IPS-18a (cell line): Measurements from ENCODE around the gene TRRAP.

Source experiments
- H3K27ac ChIP-seq: one replicate; pipeline ENCODE4 v1.5.1; 2013; ENCODE audit warnings: low read length
- H3K27me3 ChIP-seq: one replicate; pipeline ENCODE4 v1.6.1; 2013; ENCODE audit warnings: mild to moderate bottlenecking, low read length; ENCODE audit not compliant: control insufficient read depth, insufficient read depth
- H3K36me3 ChIP-seq: one replicate; pipeline ENCODE4 v1.6.1; 2013; ENCODE audit warnings: low read depth, low read length; ENCODE audit not compliant: control insufficient read depth
- H3K4me1 ChIP-seq: one replicate; pipeline ENCODE4 v1.6.1; 2013; ENCODE audit warnings: low read depth, low read length; ENCODE audit not compliant: control insufficient read depth
- H3K4me3 ChIP-seq: one replicate; pipeline ENCODE4 v1.5.1; 2013; ENCODE audit warnings: low read length
- H3K9ac ChIP-seq: one replicate; pipeline ENCODE4 v1.6.1; 2013; ENCODE audit warnings: mild to moderate bottlenecking, low read length, moderate library complexity
- H3K9me3 ChIP-seq: one replicate; pipeline ENCODE4 v1.6.1; 2013; ENCODE audit warnings: low read depth, low read length; ENCODE audit not compliant: control insufficient read depth

Gene TRRAP

DNA sequence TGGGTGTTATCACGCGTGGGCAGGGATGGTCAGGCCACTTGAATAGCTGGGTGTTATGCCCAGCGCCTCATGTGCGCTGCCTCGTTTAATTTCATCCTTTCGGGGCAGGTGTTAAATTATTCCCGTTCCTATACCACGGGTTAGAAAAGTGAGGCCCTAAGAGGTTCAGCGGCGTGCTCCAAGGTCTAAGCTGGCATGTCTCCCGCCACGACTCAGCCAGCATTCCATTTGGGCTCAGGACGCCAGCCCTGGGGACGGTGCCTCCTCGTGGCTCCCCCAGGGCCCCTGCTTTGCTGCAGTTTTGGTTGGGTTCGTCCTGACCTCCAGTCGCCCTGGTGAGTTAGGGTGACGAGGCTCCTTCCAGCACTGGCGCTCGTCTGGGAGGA is 124.5 kb downstream of the TRRAP start:
- H3K27ac ChIP-seq: no peak overlapping the region
- peaks cover 69% of the 10 kb centered on the region for H3K36me3 ChIP-seq
- no peaks in the 10 kb centered on the region for H3K27me3 ChIP-seq
- no peaks in the 10 kb centered on the region for H3K4me1 ChIP-seq
- no peaks in the 10 kb centered on the region for H3K9me3 ChIP-seq
- no peak overlapping the region for H3K9ac ChIP-seq
- H3K4me3 ChIP-seq: no peak overlapping the region

DNA sequence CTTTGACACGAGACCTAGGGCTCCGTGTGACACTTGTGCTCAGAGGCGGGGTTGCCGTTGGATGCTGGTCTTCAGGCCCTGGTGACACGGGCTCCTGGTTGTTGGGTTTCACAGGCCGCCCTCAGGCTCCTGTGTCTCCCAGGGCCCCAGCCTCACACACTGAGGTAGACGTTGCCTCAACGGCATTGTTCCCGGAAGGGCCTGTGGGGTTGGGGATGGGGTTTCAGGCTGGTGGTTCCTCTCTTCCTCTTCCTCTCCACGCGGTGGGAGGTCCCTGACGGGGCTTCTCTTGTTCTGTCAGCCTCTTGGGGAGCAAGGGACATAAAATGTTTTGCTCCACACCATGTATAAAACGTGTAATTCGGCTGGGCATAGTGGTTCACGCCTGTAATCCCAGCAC is 125.1 kb downstream of the TRRAP start:
- Histone ChIP-seq H3K4me1 (no peaks in the 10 kb centered on the region), H3K27ac (no peak overlapping the region), H3K27me3 (no peaks in the 10 kb centered on the region), H3K4me3 (no peak overlapping the region), H3K36me3 (peaks cover 71% of the 10 kb centered on the region), H3K9ac (no peak overlapping the region), H3K9me3 (no peaks in the 10 kb centered on the region)

DNA sequence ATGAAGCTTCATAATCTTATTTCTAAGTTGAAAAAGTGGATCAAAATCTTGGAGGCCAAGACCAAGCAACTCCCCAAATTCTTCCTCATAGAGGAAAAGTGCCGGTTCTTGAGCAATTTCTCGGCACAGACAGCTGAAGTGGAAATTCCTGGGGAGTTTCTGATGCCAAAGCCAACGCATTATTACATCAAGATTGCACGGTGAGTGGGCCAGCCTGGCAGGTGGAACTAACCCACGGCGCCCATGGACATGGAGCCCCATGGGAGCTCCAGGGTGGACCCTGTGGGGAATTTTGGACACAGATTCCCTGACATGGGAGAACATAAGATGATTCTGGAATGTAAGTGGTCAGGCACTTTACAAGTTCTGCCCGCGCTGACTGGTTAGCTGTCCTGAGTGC is 125.9 kb downstream of the TRRAP start:
- H3K36me3 ChIP-seq: peaks cover 71% of the 10 kb centered on the region
- H3K27ac ChIP-seq: no peak overlapping the region
- no peak overlapping the region for H3K9ac ChIP-seq
- H3K4me1 ChIP-seq: no peaks in the 10 kb centered on the region
- no peaks in the 10 kb centered on the region for H3K27me3 ChIP-seq
- H3K4me3 ChIP-seq: no peak overlapping the region
- no peaks in the 10 kb centered on the region for H3K9me3 ChIP-seq

DNA sequence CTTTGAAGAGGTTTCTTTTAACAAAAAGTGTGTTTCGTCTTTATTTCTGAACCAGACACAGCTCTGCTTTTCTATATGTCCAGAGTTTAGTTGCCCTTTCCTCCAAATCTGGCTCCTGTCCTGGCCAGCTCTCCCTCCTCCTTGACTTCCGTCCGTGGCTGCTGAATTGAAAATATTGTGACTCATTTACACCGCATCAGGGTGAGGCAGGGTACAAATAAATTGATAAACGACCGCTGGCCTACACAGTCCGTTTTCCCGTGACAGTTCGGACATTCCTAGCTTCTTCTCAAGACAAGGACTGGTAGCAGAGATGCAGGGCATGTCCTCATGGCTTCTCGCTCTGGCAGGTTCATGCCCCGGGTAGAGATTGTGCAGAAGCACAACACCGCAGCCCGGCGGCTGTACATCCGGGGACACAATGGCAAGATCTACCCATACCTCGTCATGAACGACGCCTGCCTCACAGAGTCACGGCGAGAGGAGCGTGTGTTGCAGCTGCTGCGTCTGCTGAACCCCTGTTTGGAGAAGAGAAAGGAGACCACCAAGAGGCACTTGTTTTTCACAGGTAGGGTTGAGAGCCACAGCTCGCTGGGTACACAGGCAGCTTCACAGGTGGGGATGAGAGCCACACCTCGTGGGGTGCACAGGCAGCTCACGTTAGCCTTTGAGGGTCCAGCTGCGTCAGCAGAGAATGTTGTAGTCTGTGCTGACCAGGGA is 126.6 kb downstream of the TRRAP start:
- Histone ChIP-seq H3K27ac (no peak overlapping the region), H3K9me3 (no peaks in the 10 kb centered on the region), H3K4me3 (no peak overlapping the region), H3K9ac (no peak overlapping the region), H3K4me1 (no peaks in the 10 kb centered on the region), H3K27me3 (no peaks in the 10 kb centered on the region), H3K36me3 (peaks cover 70% of the 10 kb centered on the region)

DNA sequence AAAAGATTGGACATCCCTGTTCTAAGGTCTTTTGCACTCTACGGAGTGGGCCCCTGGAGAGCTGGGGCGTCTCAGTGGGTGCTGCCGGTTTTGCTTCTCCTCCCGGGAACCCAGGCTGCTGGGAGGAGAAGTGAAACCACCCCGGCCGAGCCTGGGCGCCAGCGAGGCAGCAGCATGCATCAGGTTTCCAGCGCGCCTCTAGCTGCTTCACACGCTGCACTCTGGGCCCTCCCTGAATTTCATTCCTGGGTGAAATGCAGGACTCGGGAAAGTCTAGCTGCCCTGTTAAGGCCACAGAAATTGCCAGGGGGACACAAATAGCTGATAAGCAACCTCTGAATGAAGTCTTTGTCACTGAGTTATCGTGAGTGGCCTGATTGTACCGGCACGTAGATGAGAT is 127.4 kb downstream of the TRRAP start:
- Histone ChIP-seq H3K27me3 (no peaks in the 10 kb centered on the region), H3K9me3 (no peaks in the 10 kb centered on the region), H3K4me1 (no peaks in the 10 kb centered on the region), H3K36me3 (peaks cover 70% of the 10 kb centered on the region), H3K27ac (no peak overlapping the region), H3K9ac (no peak overlapping the region), H3K4me3 (no peak overlapping the region)

DNA sequence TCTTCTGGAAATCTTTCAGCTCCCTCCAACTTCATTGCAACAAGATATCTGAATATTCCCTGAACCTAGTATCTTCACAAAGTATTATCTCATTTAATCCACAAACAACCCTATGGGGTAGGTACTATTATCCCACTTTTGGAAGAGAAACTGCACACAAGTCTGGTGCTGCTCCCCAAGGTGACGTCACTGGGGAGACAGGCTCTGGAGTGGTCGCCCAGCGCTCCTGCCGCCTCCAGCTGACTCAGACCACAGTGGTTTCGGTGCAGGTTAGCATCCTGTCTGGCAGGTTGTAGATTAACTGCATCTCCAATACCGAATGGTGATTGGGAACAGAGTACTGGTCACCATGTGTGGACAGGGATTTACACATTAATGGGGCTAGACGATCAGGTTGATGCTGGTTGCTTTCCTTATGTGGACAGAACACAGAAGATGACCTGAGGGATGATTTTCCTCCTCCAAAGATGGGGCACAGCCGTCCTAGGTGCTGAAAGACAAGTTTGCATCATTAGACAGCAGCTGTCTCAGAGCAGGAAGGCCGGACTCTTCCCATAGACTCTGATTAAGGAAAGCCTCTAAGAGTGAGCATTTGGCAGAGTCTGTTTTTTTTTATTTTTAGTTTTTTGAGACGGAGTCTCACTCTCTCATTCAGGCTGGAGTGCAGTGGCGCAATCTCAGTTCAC is 128.6 kb downstream of the TRRAP start:
- Histone ChIP-seq H3K4me1 (no peaks in the 10 kb centered on the region), H3K9me3 (no peaks in the 10 kb centered on the region), H3K36me3 (peaks cover 73% of the 10 kb centered on the region)

DNA sequence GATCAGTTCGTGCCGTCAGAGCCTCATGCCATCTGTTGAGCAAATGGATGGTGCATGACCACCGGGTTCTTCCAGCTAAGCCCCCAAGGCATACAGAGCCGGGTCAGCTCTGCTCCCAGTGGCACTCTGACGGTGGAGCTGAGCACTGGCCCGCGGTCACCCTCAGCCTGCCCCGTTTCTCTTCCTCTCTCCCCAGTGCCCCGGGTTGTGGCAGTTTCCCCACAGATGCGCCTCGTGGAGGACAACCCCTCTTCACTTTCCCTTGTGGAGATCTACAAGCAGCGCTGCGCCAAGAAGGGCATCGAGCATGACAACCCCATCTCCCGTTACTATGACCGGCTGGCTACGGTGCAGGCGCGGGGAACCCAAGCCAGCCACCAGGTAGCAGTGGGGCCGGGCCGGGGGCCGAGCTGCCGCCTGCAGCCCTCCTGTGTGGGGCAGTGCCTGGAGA is 129.9 kb downstream of the TRRAP start:
- H3K27ac ChIP-seq: no peak overlapping the region
- H3K4me3 ChIP-seq: no peak overlapping the region
- H3K4me1 ChIP-seq: no peaks in the 10 kb centered on the region
- peaks cover 79% of the 10 kb centered on the region for H3K36me3 ChIP-seq
- H3K27me3 ChIP-seq: no peaks in the 10 kb centered on the region
- H3K9ac ChIP-seq: no peak overlapping the region
- H3K9me3 ChIP-seq: no peaks in the 10 kb centered on the region

More for the DNA sequence above, 128.6 kb downstream of the TRRAP start:
- Histone ChIP-seq H3K27me3 (no peaks in the 10 kb centered on the region), H3K9ac (no peak overlapping the region), H3K27ac (no peak overlapping the region), H3K4me3 (no peak overlapping the region)

DNA sequence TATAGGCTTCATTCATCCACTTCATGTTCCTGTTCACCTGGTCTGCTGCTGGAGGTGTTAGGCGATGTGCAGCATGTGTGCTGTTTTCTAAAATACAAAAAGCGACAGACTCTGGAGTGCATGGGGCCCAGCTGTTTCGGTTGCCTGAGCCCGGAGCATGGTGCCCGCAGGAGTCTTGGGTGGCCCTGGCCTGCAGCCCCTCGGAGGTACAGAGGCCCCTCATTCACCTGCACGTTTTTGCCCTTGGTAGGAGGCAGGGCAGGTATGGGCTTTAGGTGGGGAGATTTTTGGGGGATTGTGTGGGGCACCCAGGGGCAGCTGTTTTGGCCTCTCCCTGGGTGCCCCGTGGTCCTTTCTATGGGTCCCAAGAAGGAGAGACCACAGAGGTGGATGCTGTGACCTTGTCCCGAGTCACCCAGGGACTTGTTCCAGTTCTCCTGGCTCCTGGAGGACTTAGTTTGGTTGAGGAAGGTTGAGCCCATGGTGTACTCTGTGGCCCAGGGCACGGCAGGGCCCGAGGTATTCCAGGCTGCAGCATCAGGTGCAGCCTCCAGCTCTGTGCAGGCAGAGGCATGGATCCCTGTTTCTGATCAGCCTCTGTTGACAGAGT is 130.7 kb downstream of the TRRAP start:
- Histone ChIP-seq H3K27ac (no peak overlapping the region), H3K9ac (no peak overlapping the region), H3K36me3 (peaks cover 86% of the 10 kb centered on the region), H3K27me3 (no peaks in the 10 kb centered on the region), H3K9me3 (no peaks in the 10 kb centered on the region), H3K4me1 (no peaks in the 10 kb centered on the region), H3K4me3 (no peak overlapping the region)

DNA sequence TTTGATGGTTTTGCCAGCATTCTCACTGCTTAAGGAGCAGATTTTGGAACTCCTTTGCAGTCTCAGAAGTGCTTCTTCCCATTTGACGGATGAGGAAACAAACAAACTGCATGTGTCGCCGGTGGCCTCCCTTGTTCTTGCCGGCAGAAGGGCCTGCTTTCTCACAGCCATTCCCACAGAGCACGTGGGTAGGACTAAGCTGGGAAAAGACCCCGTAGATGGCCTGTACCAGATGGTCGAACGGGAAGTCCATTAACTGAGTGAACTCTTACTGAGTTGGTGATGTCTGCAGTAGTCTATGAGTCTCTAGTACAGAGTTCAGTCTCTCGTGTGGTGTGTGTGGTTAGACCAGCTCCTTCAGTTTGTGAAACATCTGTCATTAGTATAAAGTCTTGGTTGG is 131.9 kb downstream of the TRRAP start:
- no peak overlapping the region for H3K4me3 ChIP-seq
- no peaks in the 10 kb centered on the region for H3K9me3 ChIP-seq
- peaks cover 82% of the 10 kb centered on the region for H3K36me3 ChIP-seq
- H3K9ac ChIP-seq: no peak overlapping the region
- H3K4me1 ChIP-seq: no peaks in the 10 kb centered on the region
- H3K27ac ChIP-seq: no peak overlapping the region
- H3K27me3 ChIP-seq: no peaks in the 10 kb centered on the region

DNA sequence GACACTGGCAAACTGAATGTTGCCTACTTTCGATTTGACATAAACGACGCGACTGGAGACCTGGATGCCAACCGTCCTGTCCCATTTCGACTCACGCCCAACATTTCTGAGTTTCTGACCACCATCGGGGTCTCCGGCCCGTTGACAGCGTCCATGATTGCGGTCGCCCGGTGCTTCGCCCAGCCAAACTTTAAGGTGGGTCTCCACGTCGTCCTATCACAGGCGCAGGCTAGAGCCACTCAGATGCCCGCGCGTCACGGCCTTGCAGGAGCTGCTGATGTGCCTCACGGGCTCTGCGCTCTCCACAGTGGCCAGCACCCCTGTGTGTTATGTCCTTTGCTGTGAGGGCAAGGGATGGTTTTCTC is 133.0 kb downstream of the TRRAP start:
- Histone ChIP-seq H3K27me3 (no peaks in the 10 kb centered on the region), H3K27ac (no peak overlapping the region), H3K4me3 (no peak overlapping the region), H3K36me3 (peaks cover 77% of the 10 kb centered on the region), H3K4me1 (no peaks in the 10 kb centered on the region), H3K9me3 (no peaks in the 10 kb centered on the region), H3K9ac (no peak overlapping the region)

DNA sequence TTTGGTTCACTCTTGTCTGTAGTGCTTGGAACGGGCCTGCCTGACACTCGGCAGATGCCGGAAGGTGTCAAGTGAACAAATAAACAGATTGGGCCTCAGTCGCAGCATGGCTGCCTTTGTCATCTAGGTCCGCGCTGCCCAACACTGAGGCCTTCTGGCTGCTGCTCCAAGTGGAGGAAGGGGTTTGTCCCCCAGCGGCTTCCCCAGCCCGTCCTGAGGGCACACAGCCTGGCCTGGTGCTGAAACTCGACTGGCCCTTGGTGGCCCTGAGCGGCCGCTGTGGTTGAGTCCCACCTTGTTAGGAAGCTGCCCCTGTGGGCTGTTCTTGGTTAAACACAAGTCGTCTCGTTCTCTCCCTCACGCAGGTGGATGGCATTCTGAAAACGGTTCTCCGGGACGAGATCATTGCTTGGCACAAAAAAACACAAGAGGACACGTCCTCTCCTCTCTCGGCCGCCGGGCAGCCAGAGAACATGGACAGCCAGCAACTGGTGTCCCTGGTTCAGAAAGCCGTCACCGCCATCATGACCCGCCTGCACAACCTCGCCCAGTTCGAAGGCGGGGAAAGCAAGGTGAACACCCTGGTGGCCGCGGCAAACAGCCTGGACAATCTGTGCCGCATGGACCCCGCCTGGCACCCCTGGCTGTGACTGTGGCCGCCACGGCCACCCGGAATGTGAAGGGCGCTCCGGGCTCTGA is 133.5 kb downstream of the TRRAP start:
- Histone ChIP-seq H3K27ac (no peak overlapping the region), H3K9ac (no peak overlapping the region), H3K4me3 (no peak overlapping the region), H3K4me1 (no peaks in the 10 kb centered on the region), H3K36me3 (peaks cover 71% of the 10 kb centered on the region), H3K9me3 (no peaks in the 10 kb centered on the region), H3K27me3 (no peaks in the 10 kb centered on the region)
